Measurements from ENCODE around the gene SKA1. TPM values are rescaled to one million over a fixed set of nuclear protein-coding genes. Genes with fewer than 3 reads are reported as not detected.

Gene SKA1
- polyA plus RNA-seq, 4 donors, result 0.67 to 7.9 (median 5.8) TPM; not detected in 1

Other genes starting within 250 kb of the SKA1 start
- gene MYO5B, start 179.9 kb upstream of the SKA1 start, polyA plus RNA-seq, result 100 to 1,000 TPM in 2 of 4 donors, 10 to 100 TPM in 2; 45.0 to 185 (median 102) TPM
- gene CFAP53, start 108.6 kb upstream of the SKA1 start, polyA plus RNA-seq, result under 1 TPM in 3 of 4 donors, not detected in 1; 0.28 to 0.80 (median 0.67) TPM
- gene MBD1, start 93.5 kb upstream of the SKA1 start, polyA plus RNA-seq, result 10 to 100 TPM; 26.2 to 67.4 (median 33.5) TPM
- gene CXXC1, start 87.4 kb upstream of the SKA1 start, polyA plus RNA-seq, result 10 to 100 TPM; 65.1 to 93.9 (median 68.9) TPM
- under 1 TPM; 0.22 to 0.92 (median 0.76) TPM for gene MAPK4, start 185.0 kb downstream of the SKA1 start, polyA plus RNA-seq

Data from small intestine (tissue), 4 donors.